ENCODE data around the gene SUFU. TPM values are rescaled to one million over a fixed set of nuclear protein-coding genes. Genes with fewer than 3 reads are reported as not detected.

The SUFU gene
- total and polyA plus RNA-seq, 2 of the 13 experiments (the other 11 are each of a cell fraction or from before 2014, with no cell fraction given): 2.9 to 5.5 TPM

DNA sequence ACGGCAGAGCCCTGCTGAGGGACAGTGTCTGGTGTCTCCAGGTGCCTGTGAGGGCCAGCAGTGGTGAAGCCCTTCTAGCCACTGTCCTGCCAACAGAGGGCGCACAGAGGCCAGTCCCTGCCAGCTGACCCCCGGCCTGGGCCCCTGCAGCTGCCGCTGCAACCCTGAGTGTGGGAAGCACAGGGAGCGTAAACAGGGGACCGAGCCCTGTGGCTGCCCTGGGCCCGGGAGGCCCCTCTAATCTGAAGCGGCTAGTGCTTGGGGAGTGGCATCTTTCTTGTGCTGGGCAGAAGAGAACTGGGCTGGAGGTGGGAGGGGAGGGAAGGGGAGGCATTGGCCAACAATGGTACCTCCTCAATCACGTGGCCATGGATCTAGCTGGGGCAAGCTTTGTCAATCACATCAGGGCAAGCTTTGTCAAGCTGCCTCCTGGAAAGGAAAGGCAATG, 175.1 kb downstream of the SUFU start (continued):
- TF ChIP-seq, protein P1, sequence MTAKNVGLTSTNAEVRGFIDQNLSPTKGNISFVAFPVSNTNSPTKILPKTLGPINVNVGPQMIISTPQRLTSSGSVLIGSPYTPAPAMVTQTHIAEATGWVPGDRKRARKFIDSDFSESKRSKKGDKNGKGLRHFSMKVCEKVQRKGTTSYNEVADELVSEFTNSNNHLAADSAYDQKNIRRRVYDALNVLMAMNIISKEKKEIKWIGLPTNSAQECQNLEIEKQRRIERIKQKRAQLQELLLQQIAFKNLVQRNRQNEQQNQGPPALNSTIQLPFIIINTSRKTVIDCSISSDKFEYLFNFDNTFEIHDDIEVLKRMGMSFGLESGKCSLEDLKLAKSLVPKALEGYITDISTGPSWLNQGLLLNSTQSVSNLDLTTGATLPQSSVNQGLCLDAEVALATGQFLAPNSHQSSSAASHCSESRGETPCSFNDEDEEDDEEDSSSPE (CRISPR knock-in tag; IDR thresholded peaks at IDR 0.05): no peak; the same call in none of the 2 replicates
- peak; percentile 37; the same call in 1 of the 3 replicates for TF ChIP-seq MXI1 (IDR thresholded peaks at IDR 0.05; ENCODE audit: borderline replicate concordance, low read depth, low read length)
- TF ChIP-seq, protein P2, sequence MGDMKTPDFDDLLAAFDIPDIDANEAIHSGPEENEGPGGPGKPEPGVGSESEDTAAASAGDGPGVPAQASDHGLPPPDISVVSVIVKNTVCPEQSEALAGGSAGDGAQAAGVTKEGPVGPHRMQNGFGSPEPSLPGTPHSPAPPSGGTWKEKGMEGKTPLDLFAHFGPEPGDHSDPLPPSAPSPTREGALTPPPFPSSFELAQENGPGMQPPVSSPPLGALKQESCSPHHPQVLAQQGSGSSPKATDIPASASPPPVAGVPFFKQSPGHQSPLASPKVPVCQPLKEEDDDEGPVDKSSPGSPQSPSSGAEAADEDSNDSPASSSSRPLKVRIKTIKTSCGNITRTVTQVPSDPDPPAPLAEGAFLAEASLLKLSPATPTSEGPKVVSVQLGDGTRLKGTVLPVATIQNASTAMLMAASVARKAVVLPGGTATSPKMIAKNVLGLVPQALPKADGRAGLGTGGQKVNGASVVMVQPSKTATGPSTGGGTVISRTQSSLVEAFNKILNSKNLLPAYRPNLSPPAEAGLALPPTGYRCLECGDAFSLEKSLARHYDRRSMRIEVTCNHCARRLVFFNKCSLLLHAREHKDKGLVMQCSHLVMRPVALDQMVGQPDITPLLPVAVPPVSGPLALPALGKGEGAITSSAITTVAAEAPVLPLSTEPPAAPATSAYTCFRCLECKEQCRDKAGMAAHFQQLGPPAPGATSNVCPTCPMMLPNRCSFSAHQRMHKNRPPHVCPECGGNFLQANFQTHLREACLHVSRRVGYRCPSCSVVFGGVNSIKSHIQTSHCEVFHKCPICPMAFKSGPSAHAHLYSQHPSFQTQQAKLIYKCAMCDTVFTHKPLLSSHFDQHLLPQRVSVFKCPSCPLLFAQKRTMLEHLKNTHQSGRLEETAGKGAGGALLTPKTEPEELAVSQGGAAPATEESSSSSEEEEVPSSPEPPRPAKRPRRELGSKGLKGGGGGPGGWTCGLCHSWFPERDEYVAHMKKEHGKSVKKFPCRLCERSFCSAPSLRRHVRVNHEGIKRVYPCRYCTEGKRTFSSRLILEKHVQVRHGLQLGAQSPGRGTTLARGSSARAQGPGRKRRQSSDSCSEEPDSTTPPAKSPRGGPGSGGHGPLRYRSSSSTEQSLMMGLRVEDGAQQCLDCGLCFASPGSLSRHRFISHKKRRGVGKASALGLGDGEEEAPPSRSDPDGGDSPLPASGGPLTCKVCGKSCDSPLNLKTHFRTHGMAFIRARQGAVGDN (CRISPR knock-in tag; IDR thresholded peaks at IDR 0.05): peak; percentile 94
- TF ChIP-seq SALL2 (CRISPR knock-in tag; IDR thresholded peaks at IDR 0.05): peak; percentile 31; the same call in 1 of the 2 replicates
- no peak for TF ChIP-seq ZNF879 (CRISPR knock-in tag; IDR thresholded peaks at IDR 0.05)
- TF ChIP-seq RARA (CRISPR knock-in tag; IDR thresholded peaks at IDR 0.05): 0 out of 2 replicates have a peak, but pooled peaks have one; percentile 5
- 0 out of 2 replicates have a peak, but pooled peaks have one; percentile 64 for TF ChIP-seq SAFB2 (CRISPR knock-in tag; IDR thresholded peaks at IDR 0.05; ENCODE audit: borderline replicate concordance, low read depth)
- TF ChIP-seq, protein P3, sequence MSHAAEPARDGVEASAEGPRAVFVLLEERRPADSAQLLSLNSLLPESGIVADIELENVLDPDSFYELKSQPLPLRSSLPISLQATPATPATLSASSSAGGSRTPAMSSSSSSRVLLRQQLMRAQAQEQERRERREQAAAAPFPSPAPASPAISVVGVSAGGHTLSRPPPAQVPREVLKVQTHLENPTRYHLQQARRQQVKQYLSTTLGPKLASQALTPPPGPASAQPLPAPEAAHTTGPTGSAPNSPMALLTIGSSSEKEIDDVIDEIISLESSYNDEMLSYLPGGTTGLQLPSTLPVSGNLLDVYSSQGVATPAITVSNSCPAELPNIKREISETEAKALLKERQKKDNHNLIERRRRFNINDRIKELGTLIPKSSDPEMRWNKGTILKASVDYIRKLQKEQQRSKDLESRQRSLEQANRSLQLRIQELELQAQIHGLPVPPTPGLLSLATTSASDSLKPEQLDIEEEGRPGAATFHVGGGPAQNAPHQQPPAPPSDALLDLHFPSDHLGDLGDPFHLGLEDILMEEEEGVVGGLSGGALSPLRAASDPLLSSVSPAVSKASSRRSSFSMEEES (CRISPR knock-in tag; IDR thresholded peaks at IDR 0.05): peak; percentile 38; the same call in 1 of the 2 replicates
- 0 out of 2 replicates have a peak, but pooled peaks have one; percentile 29 for TF ChIP-seq KAT8 (CRISPR knock-in tag; IDR thresholded peaks at IDR 0.05)
- peak; percentile 49 for TF ChIP-seq ZFY (CRISPR knock-in tag; IDR thresholded peaks at IDR 0.05)
- TF ChIP-seq FOXJ3 (CRISPR knock-in tag; IDR thresholded peaks at IDR 0.05; ENCODE audit: borderline replicate concordance): no peak
- TF ChIP-seq HOXA3 (CRISPR knock-in tag; IDR thresholded peaks at IDR 0.05): peak; percentile 51; the same call in 1 of the 2 replicates
- TF ChIP-seq, protein P4, sequence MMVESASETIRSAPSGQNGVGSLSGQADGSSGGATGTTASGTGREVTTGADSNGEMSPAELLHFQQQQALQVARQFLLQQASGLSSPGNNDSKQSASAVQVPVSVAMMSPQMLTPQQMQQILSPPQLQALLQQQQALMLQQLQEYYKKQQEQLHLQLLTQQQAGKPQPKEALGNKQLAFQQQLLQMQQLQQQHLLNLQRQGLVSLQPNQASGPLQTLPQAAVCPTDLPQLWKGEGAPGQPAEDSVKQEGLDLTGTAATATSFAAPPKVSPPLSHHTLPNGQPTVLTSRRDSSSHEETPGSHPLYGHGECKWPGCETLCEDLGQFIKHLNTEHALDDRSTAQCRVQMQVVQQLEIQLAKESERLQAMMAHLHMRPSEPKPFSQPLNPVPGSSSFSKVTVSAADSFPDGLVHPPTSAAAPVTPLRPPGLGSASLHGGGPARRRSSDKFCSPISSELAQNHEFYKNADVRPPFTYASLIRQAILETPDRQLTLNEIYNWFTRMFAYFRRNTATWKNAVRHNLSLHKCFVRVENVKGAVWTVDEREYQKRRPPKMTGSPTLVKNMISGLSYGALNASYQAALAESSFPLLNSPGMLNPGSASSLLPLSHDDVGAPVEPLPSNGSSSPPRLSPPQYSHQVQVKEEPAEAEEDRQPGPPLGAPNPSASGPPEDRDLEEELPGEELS (CRISPR knock-in tag; IDR thresholded peaks at IDR 0.05): peak; percentile 67
- peak; percentile 51; the same call in 1 of the 2 replicates for TF ChIP-seq FOXK1 (CRISPR knock-in tag; IDR thresholded peaks at IDR 0.05; ENCODE audit: borderline replicate concordance, low read depth)
- TF ChIP-seq, protein P5, sequence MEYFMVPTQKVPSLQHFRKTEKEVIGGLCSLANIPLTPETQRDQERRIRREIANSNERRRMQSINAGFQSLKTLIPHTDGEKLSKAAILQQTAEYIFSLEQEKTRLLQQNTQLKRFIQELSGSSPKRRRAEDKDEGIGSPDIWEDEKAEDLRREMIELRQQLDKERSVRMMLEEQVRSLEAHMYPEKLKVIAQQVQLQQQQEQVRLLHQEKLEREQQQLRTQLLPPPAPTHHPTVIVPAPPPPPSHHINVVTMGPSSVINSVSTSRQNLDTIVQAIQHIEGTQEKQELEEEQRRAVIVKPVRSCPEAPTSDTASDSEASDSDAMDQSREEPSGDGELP (IDR thresholded peaks at IDR 0.05; ENCODE audit: borderline replicate concordance, low read depth): peak; percentile 95
- TF ChIP-seq PRMT3 (CRISPR knock-in tag; IDR thresholded peaks at IDR 0.05; ENCODE audit: borderline replicate concordance, low read depth): no peak
- TF ChIP-seq GATAD2A (CRISPR knock-in tag; IDR thresholded peaks at IDR 0.05): peak; percentile 32; the same call in 1 of the 2 replicates
- TF ChIP-seq, protein P6, sequence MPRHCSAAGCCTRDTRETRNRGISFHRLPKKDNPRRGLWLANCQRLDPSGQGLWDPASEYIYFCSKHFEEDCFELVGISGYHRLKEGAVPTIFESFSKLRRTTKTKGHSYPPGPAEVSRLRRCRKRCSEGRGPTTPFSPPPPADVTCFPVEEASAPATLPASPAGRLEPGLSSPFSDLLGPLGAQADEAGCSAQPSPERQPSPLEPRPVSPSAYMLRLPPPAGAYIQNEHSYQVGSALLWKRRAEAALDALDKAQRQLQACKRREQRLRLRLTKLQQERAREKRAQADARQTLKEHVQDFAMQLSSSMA (CRISPR knock-in tag; IDR thresholded peaks at IDR 0.05): 0 out of 2 replicates have a peak, but pooled peaks have one; percentile 51

Measured in HepG2 (cell line).